Stimulated activated CD8-positive, alpha-beta memory T cell treated with anti-CD3 and anti-CD28 coated beads, Interleukin-12 subunit alpha, Interleukin-12 subunit beta, amount 100 ng/mL, for 1 hour (primary cell): ENCODE measurements around the gene GLIS2.
A peak's percentile ranks its signal among the peaks of the same experiment; 100 is the strongest.

Experiments
- DNase-seq: peaks from one replicate; pipeline ENCODE4 v3.0.0-alpha.2; 2020; ENCODE audit warnings: low read depth

Gene GLIS2

GRCh38 chr16:4297480-4297879 is 18.4 kb upstream of the GLIS2 start:
- DNase-seq, result no peak

- no peak for DNase-seq
Observed at GRCh38 chr16:4298761-4299522, 16.9 kb upstream of the GLIS2 start.

GRCh38 chr16:4301177-4301576 is 14.7 kb upstream of the GLIS2 start:
- DNase-seq, result no peak

- no peak for DNase-seq
Observed at GRCh38 chr16:4301968-4302367, 13.9 kb upstream of the GLIS2 start.

GRCh38 chr16:4303973-4304372 is 11.9 kb upstream of the GLIS2 start:
- no peak for DNase-seq

GRCh38 chr16:4306470-4307214 is 9.2 kb upstream of the GLIS2 start:
- no peak for DNase-seq

GRCh38 chr16:4307215-4308037 is 8.4 kb upstream of the GLIS2 start:
- DNase-seq, result peak; percentile 93

- DNase-seq, result no peak
Observed at GRCh38 chr16:4309102-4309832, 6.6 kb upstream of the GLIS2 start.

GRCh38 chr16:4309833-4310266 is 6.0 kb upstream of the GLIS2 start:
- peak; percentile 29 for DNase-seq

- no peak for DNase-seq
Observed at GRCh38 chr16:4313563-4314531, 2.0 kb upstream of the GLIS2 start.

- DNase-seq, result no peak
Observed at GRCh38 chr16:4314532-4315185, 1.2 kb upstream of the GLIS2 start.

GRCh38 chr16:4316108-4316863 is 419 bp downstream of the GLIS2 start:
- DNase-seq, result no peak

GRCh38 chr16:4316864-4317531 is 1.1 kb downstream of the GLIS2 start:
- no peak for DNase-seq

- DNase-seq, result no peak
Observed at GRCh38 chr16:4317532-4318450, 1.9 kb downstream of the GLIS2 start.

GRCh38 chr16:4318451-4318910 is 2.6 kb downstream of the GLIS2 start:
- DNase-seq, result no peak

GRCh38 chr16:4318967-4319366 is 3.1 kb downstream of the GLIS2 start:
- DNase-seq, result no peak
